Vagina (tissue), 2 donors: Measurements from ENCODE around the gene GRM8.

Source experiments
- POLR2AphosphoS5 ChIP-seq, 2 donors: sonication (generic); formaldehyde crosslinking; IDR thresholded peaks; one replicate each; pipeline ENCODE4 v1.9.0; 2017; ENCODE audit warnings: antibody characterized with exemption in 2 of 2, mild to moderate bottlenecking in 2 of 2, low read depth in 1 of 2; ENCODE audit not compliant: insufficient read depth in 1 of 2
- TF ChIP-seq, protein P1 (sequence below), 3 experiments: fragments of 450-650 bp in 2 of 3; fragments of 200-600 bp in 1 of 3; sonication (generic) in 1 of 3; IDR thresholded peaks; one replicate each; pipeline ENCODE4 v1.5.1; 2017 to 2019; ENCODE audit warnings: antibody characterized with exemption in 3 of 3, mild to moderate bottlenecking in 2 of 3, moderate library complexity in 2 of 3

DNA sequence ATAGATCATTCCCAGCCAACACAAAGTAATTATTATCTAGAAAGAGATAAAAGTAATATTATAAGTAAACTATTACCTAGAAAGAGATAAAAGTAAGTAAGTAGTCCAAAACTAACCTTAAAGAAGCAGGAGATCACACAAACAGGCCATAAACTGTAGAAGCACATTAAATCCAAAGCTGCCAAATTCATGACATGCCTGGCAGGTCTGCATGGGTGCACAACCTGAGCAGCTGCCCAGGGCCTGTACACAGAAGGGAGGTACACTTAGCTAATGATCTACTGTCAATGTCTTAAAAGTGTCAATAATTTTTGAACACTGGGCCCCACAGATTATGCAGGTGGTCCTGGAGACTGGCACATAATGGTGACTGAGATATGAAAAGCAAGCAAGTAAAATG, 196.5 kb downstream of the GRM8 start:
- TF ChIP-seq, protein P1, sequence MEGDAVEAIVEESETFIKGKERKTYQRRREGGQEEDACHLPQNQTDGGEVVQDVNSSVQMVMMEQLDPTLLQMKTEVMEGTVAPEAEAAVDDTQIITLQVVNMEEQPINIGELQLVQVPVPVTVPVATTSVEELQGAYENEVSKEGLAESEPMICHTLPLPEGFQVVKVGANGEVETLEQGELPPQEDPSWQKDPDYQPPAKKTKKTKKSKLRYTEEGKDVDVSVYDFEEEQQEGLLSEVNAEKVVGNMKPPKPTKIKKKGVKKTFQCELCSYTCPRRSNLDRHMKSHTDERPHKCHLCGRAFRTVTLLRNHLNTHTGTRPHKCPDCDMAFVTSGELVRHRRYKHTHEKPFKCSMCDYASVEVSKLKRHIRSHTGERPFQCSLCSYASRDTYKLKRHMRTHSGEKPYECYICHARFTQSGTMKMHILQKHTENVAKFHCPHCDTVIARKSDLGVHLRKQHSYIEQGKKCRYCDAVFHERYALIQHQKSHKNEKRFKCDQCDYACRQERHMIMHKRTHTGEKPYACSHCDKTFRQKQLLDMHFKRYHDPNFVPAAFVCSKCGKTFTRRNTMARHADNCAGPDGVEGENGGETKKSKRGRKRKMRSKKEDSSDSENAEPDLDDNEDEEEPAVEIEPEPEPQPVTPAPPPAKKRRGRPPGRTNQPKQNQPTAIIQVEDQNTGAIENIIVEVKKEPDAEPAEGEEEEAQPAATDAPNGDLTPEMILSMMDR (IDR thresholded peaks at IDR 0.05): no peak
- no peak for TF ChIP-seq POLR2AphosphoS5 (IDR thresholded peaks at IDR 0.05; ENCODE audit: insufficient read depth in 1 of 2, low read depth in 1 of 2)
